Measurements from ENCODE around the gene LIN9.
"Not testable (repeated sequence)": the region's sequence is repeated elsewhere in the genome, so short reads cannot be mapped to it uniquely, and the experiment has no call there.

The LIN9 gene

GRCh38 chr1:226252841-226253240 is 56.1 kb downstream of the LIN9 start:
- H3K27ac ChIP-seq (ENCODE audit: low read depth, low read length); H3K36me3 ChIP-seq (ENCODE audit: control insufficient read depth in 5 of 5, insufficient read depth in 5 of 5, low read length in 5 of 5); H3K9me3 ChIP-seq (ENCODE audit: control insufficient read depth in 5 of 5, low read length in 5 of 5); H3K4me3 ChIP-seq (ENCODE audit: low read depth in 1 of 5, low read length in 5 of 5); H3K9ac ChIP-seq (ENCODE audit: low read length in 5 of 5); H3K27me3 ChIP-seq (ENCODE audit: control insufficient read depth in 5 of 5, insufficient read depth in 4 of 5, low read length in 5 of 5); H3K4me1 ChIP-seq (ENCODE audit: control insufficient read depth in 5 of 5, insufficient read depth in 5 of 5, low read length in 5 of 5): not testable (repeated sequence)

GRCh38 chr1:226250511-226250910 is 58.5 kb downstream of the LIN9 start:
- no peak overlapping the region for H3K9ac ChIP-seq (ENCODE audit: low read length in 5 of 5)
- H3K4me1 ChIP-seq (ENCODE audit: control insufficient read depth in 5 of 5, insufficient read depth in 5 of 5, low read length in 5 of 5), result peaks cover 0 to 5% (median 0%) of the 10 kb centered on the region in 5 donors
- no peak overlapping the region for H3K4me3 ChIP-seq (ENCODE audit: low read depth in 1 of 5, low read length in 5 of 5)
- no peak overlapping the region for H3K27ac ChIP-seq (ENCODE audit: low read depth, low read length)
- peaks cover 0 to 6% (median 3%) of the 10 kb centered on the region in 5 donors for H3K36me3 ChIP-seq (ENCODE audit: control insufficient read depth in 5 of 5, insufficient read depth in 5 of 5, low read length in 5 of 5)
- H3K27me3 ChIP-seq (ENCODE audit: control insufficient read depth in 5 of 5, insufficient read depth in 4 of 5, low read length in 5 of 5), result no peaks in the 10 kb centered on the region
- no peaks in the 10 kb centered on the region for H3K9me3 ChIP-seq (ENCODE audit: control insufficient read depth in 5 of 5, low read length in 5 of 5)

- Histone ChIP-seq H3K36me3 (ENCODE audit: control insufficient read depth in 5 of 5, insufficient read depth in 5 of 5, low read length in 5 of 5) (peaks cover 0 to 4% (median 3%) of the 10 kb centered on the region in 5 donors), H3K9ac (ENCODE audit: low read length in 5 of 5) (no peak overlapping the region), H3K9me3 (ENCODE audit: control insufficient read depth in 5 of 5, low read length in 5 of 5) (no peaks in the 10 kb centered on the region), H3K4me1 (ENCODE audit: control insufficient read depth in 5 of 5, insufficient read depth in 5 of 5, low read length in 5 of 5) (peaks cover 0 to 5% (median 0%) of the 10 kb centered on the region in 5 donors), H3K27me3 (ENCODE audit: control insufficient read depth in 5 of 5, insufficient read depth in 4 of 5, low read length in 5 of 5) (no peaks in the 10 kb centered on the region), H3K4me3 (ENCODE audit: low read depth in 1 of 5, low read length in 5 of 5) (no peak overlapping the region), H3K27ac (ENCODE audit: low read depth, low read length) (no peak overlapping the region)
Observed at GRCh38 chr1:226248796-226249195, 60.2 kb downstream of the LIN9 start.

GRCh38 chr1:226248091-226248490 is 60.9 kb downstream of the LIN9 start:
- Histone ChIP-seq H3K27me3 (ENCODE audit: control insufficient read depth in 5 of 5, insufficient read depth in 4 of 5, low read length in 5 of 5) (no peaks in the 10 kb centered on the region), H3K4me1 (ENCODE audit: control insufficient read depth in 5 of 5, insufficient read depth in 5 of 5, low read length in 5 of 5) (peaks cover 0 to 5% (median 0%) of the 10 kb centered on the region in 5 donors), H3K9me3 (ENCODE audit: control insufficient read depth in 5 of 5, low read length in 5 of 5) (no peaks in the 10 kb centered on the region), H3K4me3 (ENCODE audit: low read depth in 1 of 5, low read length in 5 of 5) (no peak overlapping the region), H3K36me3 (ENCODE audit: control insufficient read depth in 5 of 5, insufficient read depth in 5 of 5, low read length in 5 of 5) (peaks cover 0 to 4% (median 3%) of the 10 kb centered on the region in 5 donors), H3K27ac (ENCODE audit: low read depth, low read length) (no peak overlapping the region), H3K9ac (ENCODE audit: low read length in 5 of 5) (peak overlapping the region in 1 of 5 donors; percentile 20)

GRCh38 chr1:226239421-226239820 is 69.5 kb downstream of the LIN9 start:
- H3K4me3 ChIP-seq (ENCODE audit: low read depth in 1 of 5, low read length in 5 of 5), result no peak overlapping the region
- no peaks in the 10 kb centered on the region for H3K27me3 ChIP-seq (ENCODE audit: control insufficient read depth in 5 of 5, insufficient read depth in 4 of 5, low read length in 5 of 5)
- H3K36me3 ChIP-seq (ENCODE audit: control insufficient read depth in 5 of 5, insufficient read depth in 5 of 5, low read length in 5 of 5), result peaks cover 0 to 5% (median 0%) of the 10 kb centered on the region in 5 donors
- H3K4me1 ChIP-seq (ENCODE audit: control insufficient read depth in 5 of 5, insufficient read depth in 5 of 5, low read length in 5 of 5), result no peaks in the 10 kb centered on the region
- H3K9me3 ChIP-seq (ENCODE audit: control insufficient read depth in 5 of 5, low read length in 5 of 5), result no peaks in the 10 kb centered on the region
- no peak overlapping the region for H3K27ac ChIP-seq (ENCODE audit: low read depth, low read length)
- H3K9ac ChIP-seq (ENCODE audit: low read length in 5 of 5), result no peak overlapping the region

GRCh38 chr1:226236826-226237225 is 72.1 kb downstream of the LIN9 start:
- Histone ChIP-seq H3K27ac (ENCODE audit: low read depth, low read length) (no peak overlapping the region), H3K9me3 (ENCODE audit: control insufficient read depth in 5 of 5, low read length in 5 of 5) (no peaks in the 10 kb centered on the region), H3K27me3 (ENCODE audit: control insufficient read depth in 5 of 5, insufficient read depth in 4 of 5, low read length in 5 of 5) (no peaks in the 10 kb centered on the region), H3K4me1 (ENCODE audit: control insufficient read depth in 5 of 5, insufficient read depth in 5 of 5, low read length in 5 of 5) (no peaks in the 10 kb centered on the region), H3K9ac (ENCODE audit: low read length in 5 of 5) (no peak overlapping the region), H3K4me3 (ENCODE audit: low read depth in 1 of 5, low read length in 5 of 5) (no peak overlapping the region), H3K36me3 (ENCODE audit: control insufficient read depth in 5 of 5, insufficient read depth in 5 of 5, low read length in 5 of 5) (peaks cover 0 to 5% (median 2%) of the 10 kb centered on the region in 5 donors)

- no peaks in the 10 kb centered on the region for H3K9me3 ChIP-seq (ENCODE audit: control insufficient read depth in 5 of 5, low read length in 5 of 5)
- no peak overlapping the region for H3K9ac ChIP-seq (ENCODE audit: low read length in 5 of 5)
- no peaks in the 10 kb centered on the region for H3K4me1 ChIP-seq (ENCODE audit: control insufficient read depth in 5 of 5, insufficient read depth in 5 of 5, low read length in 5 of 5)
- no peak overlapping the region for H3K27ac ChIP-seq (ENCODE audit: low read depth, low read length)
- H3K36me3 ChIP-seq (ENCODE audit: control insufficient read depth in 5 of 5, insufficient read depth in 5 of 5, low read length in 5 of 5), result peaks cover 0 to 8% (median 3%) of the 10 kb centered on the region in 5 donors
- H3K27me3 ChIP-seq (ENCODE audit: control insufficient read depth in 5 of 5, insufficient read depth in 4 of 5, low read length in 5 of 5), result no peaks in the 10 kb centered on the region
- no peak overlapping the region for H3K4me3 ChIP-seq (ENCODE audit: low read depth in 1 of 5, low read length in 5 of 5)
Observed at GRCh38 chr1:226233806-226234205, 75.2 kb downstream of the LIN9 start.

- Histone ChIP-seq H3K9me3 (ENCODE audit: control insufficient read depth in 5 of 5, low read length in 5 of 5) (no peaks in the 10 kb centered on the region), H3K27me3 (ENCODE audit: control insufficient read depth in 5 of 5, insufficient read depth in 4 of 5, low read length in 5 of 5) (no peaks in the 10 kb centered on the region), H3K9ac (ENCODE audit: low read length in 5 of 5) (no peak overlapping the region), H3K4me1 (ENCODE audit: control insufficient read depth in 5 of 5, insufficient read depth in 5 of 5, low read length in 5 of 5) (no peaks in the 10 kb centered on the region), H3K4me3 (ENCODE audit: low read depth in 1 of 5, low read length in 5 of 5) (no peak overlapping the region), H3K36me3 (ENCODE audit: control insufficient read depth in 5 of 5, insufficient read depth in 5 of 5, low read length in 5 of 5) (peaks cover 0 to 8% (median 3%) of the 10 kb centered on the region in 5 donors), H3K27ac (ENCODE audit: low read depth, low read length) (no peak overlapping the region)
Observed at GRCh38 chr1:226233293-226233692, 75.7 kb downstream of the LIN9 start.

GRCh38 chr1:226226601-226227000 is 82.4 kb downstream of the LIN9 start:
- Histone ChIP-seq H3K9me3 (ENCODE audit: control insufficient read depth in 5 of 5, low read length in 5 of 5) (no peaks in the 10 kb centered on the region), H3K27ac (ENCODE audit: low read depth, low read length) (no peak overlapping the region), H3K4me1 (ENCODE audit: control insufficient read depth in 5 of 5, insufficient read depth in 5 of 5, low read length in 5 of 5) (peaks cover 0 to 12% (median 11%) of the 10 kb centered on the region in 5 donors), H3K4me3 (ENCODE audit: low read depth in 1 of 5, low read length in 5 of 5) (no peak overlapping the region), H3K27me3 (ENCODE audit: control insufficient read depth in 5 of 5, insufficient read depth in 4 of 5, low read length in 5 of 5) (peaks cover 3 to 15% (median 10%) of the 10 kb centered on the region in 5 donors), H3K9ac (ENCODE audit: low read length in 5 of 5) (no peak overlapping the region), H3K36me3 (ENCODE audit: control insufficient read depth in 5 of 5, insufficient read depth in 5 of 5, low read length in 5 of 5) (peaks cover 0 to 8% (median 0%) of the 10 kb centered on the region in 5 donors)

- no peak overlapping the region for H3K9ac ChIP-seq (ENCODE audit: low read length in 5 of 5)
- H3K36me3 ChIP-seq (ENCODE audit: control insufficient read depth in 5 of 5, insufficient read depth in 5 of 5, low read length in 5 of 5), result no peaks in the 10 kb centered on the region
- peak overlapping the region in 4 of 5 donors; percentile 47 to 56 (median 54) for H3K4me3 ChIP-seq (ENCODE audit: low read depth in 1 of 5, low read length in 5 of 5)
- peaks cover 0 to 12% (median 11%) of the 10 kb centered on the region in 5 donors for H3K4me1 ChIP-seq (ENCODE audit: control insufficient read depth in 5 of 5, insufficient read depth in 5 of 5, low read length in 5 of 5)
- H3K27ac ChIP-seq (ENCODE audit: low read depth, low read length), result no peak overlapping the region
- H3K9me3 ChIP-seq (ENCODE audit: control insufficient read depth in 5 of 5, low read length in 5 of 5), result no peaks in the 10 kb centered on the region
- peaks cover 3 to 15% (median 10%) of the 10 kb centered on the region in 5 donors for H3K27me3 ChIP-seq (ENCODE audit: control insufficient read depth in 5 of 5, insufficient read depth in 4 of 5, low read length in 5 of 5)
Observed at GRCh38 chr1:226223786-226224244, 85.1 kb downstream of the LIN9 start.
